Loucy (cell line): ENCODE measurements around the gene ZCCHC14.
"Not testable (repeated sequence)": the region's sequence is repeated elsewhere in the genome, so short reads cannot be mapped to it uniquely, and the experiment has no call there.

ENCODE experiments used
- H2AFZ ChIP-seq: fragments of 200-600 bp; sonication (generic); 2 replicates; pipeline ENCODE4 v1.6.0; 2016; ENCODE audit warnings: antibody characterized with exemption, mild to moderate bottlenecking, low read length, moderate library complexity
- H3F3A ChIP-seq: fragments of 200-600 bp; 2 replicates; pipeline ENCODE4 v1.6.0; 2016; ENCODE audit warnings: antibody characterized with exemption, low read depth, mild to moderate bottlenecking
- H3K27me3 ChIP-seq: fragments of 200-600 bp; sonication (generic); 2 replicates; pipeline ENCODE4 v1.6.1; 2014; ENCODE audit warnings: low read length, mild to moderate bottlenecking; ENCODE audit not compliant: insufficient read depth, poor library complexity, severe bottlenecking
- H3K36me3 ChIP-seq: fragments of 200-600 bp; sonication (generic); 2 replicates; pipeline ENCODE4 v1.6.1; 2016; ENCODE audit warnings: low read length; ENCODE audit not compliant: insufficient read depth
- H3K4me1 ChIP-seq: fragments of 200-600 bp; sonication (generic); 2 replicates; pipeline ENCODE4 v1.5.1; 2014; ENCODE audit warnings: low read length, mild to moderate bottlenecking; ENCODE audit not compliant: insufficient read depth, poor library complexity, severe bottlenecking
- H3K4me2 ChIP-seq: fragments of 200-600 bp; sonication (generic); 2 replicates; pipeline ENCODE4 v1.6.0; 2014; ENCODE audit warnings: antibody characterized with exemption, low read length, low read depth, mild to moderate bottlenecking; ENCODE audit not compliant: poor library complexity, severe bottlenecking
- H3K4me3 ChIP-seq: fragments of 200-600 bp; sonication (generic); 2 replicates; pipeline ENCODE4 v1.5.1; 2014; ENCODE audit warnings: low read length, mild to moderate bottlenecking, mixed read lengths; ENCODE audit not compliant: poor library complexity, severe bottlenecking
- H3K79me2 ChIP-seq: fragments of 200-600 bp; sonication (generic); 2 replicates; pipeline ENCODE4 v1.6.1; 2014; ENCODE audit warnings: low read length; ENCODE audit not compliant: insufficient read depth
- H3K9ac ChIP-seq: fragments of 200-600 bp; sonication (generic); 2 replicates; pipeline ENCODE4 v1.6.0; 2014; ENCODE audit warnings: mild to moderate bottlenecking, low read depth, low read length, moderate library complexity; ENCODE audit not compliant: poor library complexity, severe bottlenecking
- H3K9me2 ChIP-seq: fragments of 200-600 bp; sonication (generic); replicated peaks from 2 replicates; pipeline ENCODE4 v1.6.1; 2016; ENCODE audit warnings: low read depth, low read length, mixed read lengths
- H3K9me3 ChIP-seq: fragments of 200-600 bp; sonication (generic); 2 replicates; pipeline ENCODE4 v1.6.1; 2014; ENCODE audit warnings: mild to moderate bottlenecking, antibody characterized with exemption, low read length, low read depth; ENCODE audit not compliant: insufficient read depth
- H4K20me1 ChIP-seq: fragments of 200-600 bp; sonication (generic); 2 replicates; pipeline ENCODE4 v1.6.0; 2014; ENCODE audit warnings: antibody characterized with exemption, low read length, mild to moderate bottlenecking; ENCODE audit not compliant: insufficient read depth, poor library complexity, severe bottlenecking
- EZH2phosphoT487 ChIP-seq: fragments of 200-600 bp; IDR thresholded peaks from 2 replicates; pipeline ENCODE4 v1.6.1; 2018; ENCODE audit warnings: antibody characterized with exemption, mild to moderate bottlenecking, moderate library complexity, borderline replicate concordance
- TF ChIP-seq, protein P1 (sequence below): fragments of 200-600 bp; sonication (generic); conservative IDR thresholded peaks from 2 replicates; pipeline ENCODE4 v1.5.1; 2014; ENCODE audit warnings: mild to moderate bottlenecking, antibody characterized with exemption, low read length

Gene ZCCHC14

DNA sequence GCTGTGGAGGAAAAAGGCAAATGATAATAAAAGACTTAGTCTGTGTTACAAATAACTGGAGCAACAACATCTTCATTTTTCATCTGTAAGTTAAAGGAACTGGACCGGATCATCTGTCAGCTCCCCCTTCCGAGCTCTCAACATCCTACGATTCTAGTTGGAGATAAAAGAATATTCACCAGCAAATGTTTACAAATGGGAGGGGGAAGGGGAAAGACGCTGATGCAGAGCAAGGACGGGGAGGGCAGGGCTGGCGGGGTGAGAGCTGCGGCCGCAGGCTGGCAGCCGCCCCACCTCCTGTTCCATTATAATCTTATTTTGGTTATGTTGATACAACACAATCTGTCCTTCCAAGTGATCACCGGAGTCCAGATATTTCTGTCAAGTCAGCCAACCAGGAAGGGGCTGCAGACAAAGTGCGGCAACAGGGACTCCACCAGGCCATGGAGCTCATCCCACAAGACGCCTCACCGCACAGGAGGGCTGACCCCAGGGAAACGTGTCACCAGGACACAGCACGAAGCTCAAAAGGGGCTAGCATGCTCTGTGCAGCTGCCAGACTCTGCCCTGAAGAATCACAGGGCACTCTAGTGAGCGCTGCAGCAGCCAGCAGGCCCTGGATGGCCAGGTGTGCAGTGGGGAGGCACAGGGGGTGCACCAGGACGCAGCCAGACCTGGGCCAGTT is 128.9 kb downstream of the ZCCHC14 start:
- no peaks in the 10 kb centered on the region for H3F3A ChIP-seq
- no peaks in the 10 kb centered on the region for H3K27me3 ChIP-seq
- no peaks in the 10 kb centered on the region for H3K9me2 ChIP-seq
- H2AFZ ChIP-seq, result no peak overlapping the region
- peaks cover 32% of the 10 kb centered on the region; the same call in 1 of the 2 replicates for H3K36me3 ChIP-seq
- no peak overlapping the region for H3K4me3 ChIP-seq
- H3K9me3 ChIP-seq, result no peaks in the 10 kb centered on the region
- TF ChIP-seq, protein P1, sequence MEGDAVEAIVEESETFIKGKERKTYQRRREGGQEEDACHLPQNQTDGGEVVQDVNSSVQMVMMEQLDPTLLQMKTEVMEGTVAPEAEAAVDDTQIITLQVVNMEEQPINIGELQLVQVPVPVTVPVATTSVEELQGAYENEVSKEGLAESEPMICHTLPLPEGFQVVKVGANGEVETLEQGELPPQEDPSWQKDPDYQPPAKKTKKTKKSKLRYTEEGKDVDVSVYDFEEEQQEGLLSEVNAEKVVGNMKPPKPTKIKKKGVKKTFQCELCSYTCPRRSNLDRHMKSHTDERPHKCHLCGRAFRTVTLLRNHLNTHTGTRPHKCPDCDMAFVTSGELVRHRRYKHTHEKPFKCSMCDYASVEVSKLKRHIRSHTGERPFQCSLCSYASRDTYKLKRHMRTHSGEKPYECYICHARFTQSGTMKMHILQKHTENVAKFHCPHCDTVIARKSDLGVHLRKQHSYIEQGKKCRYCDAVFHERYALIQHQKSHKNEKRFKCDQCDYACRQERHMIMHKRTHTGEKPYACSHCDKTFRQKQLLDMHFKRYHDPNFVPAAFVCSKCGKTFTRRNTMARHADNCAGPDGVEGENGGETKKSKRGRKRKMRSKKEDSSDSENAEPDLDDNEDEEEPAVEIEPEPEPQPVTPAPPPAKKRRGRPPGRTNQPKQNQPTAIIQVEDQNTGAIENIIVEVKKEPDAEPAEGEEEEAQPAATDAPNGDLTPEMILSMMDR, result no peak
- no peak for TF ChIP-seq EZH2phosphoT487
- H3K9ac ChIP-seq, result no peak overlapping the region
- no peaks in the 10 kb centered on the region for H4K20me1 ChIP-seq
- peaks cover 13% of the 10 kb centered on the region; the same call in 1 of the 2 replicates for H3K79me2 ChIP-seq
- H3K4me2 ChIP-seq, result no peak overlapping the region
- H3K4me1 ChIP-seq, result peaks cover 11% of the 10 kb centered on the region

DNA sequence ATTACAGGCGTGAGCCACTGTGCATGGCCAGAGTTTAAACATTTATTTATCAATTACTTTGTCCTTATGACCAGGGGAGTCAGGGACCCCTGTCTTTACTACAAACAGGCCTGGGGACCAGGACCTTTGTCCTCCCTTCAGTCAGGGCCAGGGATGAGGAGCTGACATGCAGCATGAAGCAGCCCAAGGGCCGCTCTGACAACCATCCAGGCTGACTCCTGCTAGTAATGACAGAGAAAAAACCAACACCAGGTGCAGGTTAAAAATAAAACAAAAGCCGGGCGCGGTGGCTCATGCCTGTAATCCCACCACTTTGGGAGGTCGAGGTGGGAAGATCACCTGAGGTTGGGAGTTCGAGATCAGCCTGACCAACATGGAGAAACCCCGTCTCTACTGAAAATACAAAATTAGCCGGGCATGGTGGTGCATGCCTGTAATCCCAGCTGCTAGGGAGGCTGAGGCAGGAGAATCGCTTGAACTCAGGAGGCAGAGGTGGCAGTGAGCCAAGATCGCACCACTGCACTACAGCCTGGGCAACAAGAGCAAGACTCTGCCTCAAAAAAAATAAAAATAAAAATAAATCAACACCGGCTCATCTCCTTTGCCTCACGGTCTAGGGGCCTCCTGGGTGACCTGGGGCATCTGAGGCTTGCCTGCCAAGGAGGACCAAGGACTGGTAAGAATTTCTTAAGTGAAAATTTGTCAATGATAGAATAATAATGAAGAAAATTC is 129.8 kb downstream of the ZCCHC14 start:
- not testable (repeated sequence) for H3K79me2 ChIP-seq, H3K4me3 ChIP-seq, H4K20me1 ChIP-seq, H2AFZ ChIP-seq, H3K27me3 ChIP-seq, H3F3A ChIP-seq, H3K9ac ChIP-seq, H3K9me2 ChIP-seq, H3K4me2 ChIP-seq, H3K9me3 ChIP-seq
- Histone ChIP-seq H3K36me3 (peaks cover 37% of the 10 kb centered on the region; the same call in 1 of the 2 replicates), H3K4me1 (peaks cover 10% of the 10 kb centered on the region)

- no peak overlapping the region for H3K4me2 ChIP-seq
- no peak overlapping the region for H3K4me3 ChIP-seq
- H3K36me3 ChIP-seq, result peaks cover 40% of the 10 kb centered on the region; the same call in 1 of the 2 replicates
- peaks cover under 1% of the 10 kb centered on the region for H3K4me1 ChIP-seq
- H3F3A ChIP-seq, result no peaks in the 10 kb centered on the region
- no peaks in the 10 kb centered on the region for H4K20me1 ChIP-seq
- no peaks in the 10 kb centered on the region for H3K9me3 ChIP-seq
- H3K79me2 ChIP-seq, result no peaks in the 10 kb centered on the region
- H3K9ac ChIP-seq, result no peak overlapping the region
- no peaks in the 10 kb centered on the region for H3K27me3 ChIP-seq
- H2AFZ ChIP-seq, result no peak overlapping the region
- TF ChIP-seq, protein P1, result no peak
- no peak for TF ChIP-seq EZH2phosphoT487
- no peaks in the 10 kb centered on the region for H3K9me2 ChIP-seq
These were observed 130.8 kb downstream of the ZCCHC14 start for GRCh38 chr16:87361916-87362619.
